K562 (cell line): ENCODE data around the gene SLC14A1. TPM values are rescaled to one million over a fixed set of nuclear protein-coding genes. Genes with fewer than 3 reads are reported as not detected.

Experiments used
- ATAC-seq: fragments of 200-7000 bp; cut with Tn5 transposase; 3 replicates; pipeline ENCODE4 v1.9.1; 2020; ENCODE audit warnings: moderate library complexity
- BruUV-seq: library from RNA; stranded (reverse); fragments of 400-500 nt; replicated peaks from 2 replicates; lab custom pipeline; 2021; lab: Mats Ljungman, UMichigan
- CTCF ChIA-PET: fragments of 300-600 bp; formaldehyde crosslinking; extraction: SDS; loops from one replicate; lab custom pipeline; 2021; ENCODE audit warnings: low intra/inter-chr PET ratio; lab: Yijun Ruan, JAX
- POLR2A ChIA-PET: fragments of 300-600, 350-650 bp; sonication (Branson Sonifier 250); formaldehyde crosslinking; extraction: SDS; loops from one replicate; lab custom pipeline; 2021; ENCODE audit warnings: antibody characterized with exemption, inconsistent platforms; lab: Yijun Ruan, JAX
- DNase-seq, 4 experiments: peaks; one replicate each; pipeline versions ENCODE4 v3.0.0 to v3.0.0-alpha.2; 2011 to 2018; ENCODE audit warnings: low spot score in 3 of 4, mixed read lengths in 3 of 4; ENCODE audit errors: extremely low read depth in 1 of 4
- FAIRE-seq: peaks from 2 replicates; lab custom pipeline; 2011; peaks lifted over from hg19 to GRCh38; lab: Jason Lieb, UNC
- H2AFZ ChIP-seq: 2 replicates; pipeline ENCODE4 v1.6.0; 2011; ENCODE audit warnings: low read depth, low read length, control low read depth, inconsistent platforms
- H3K27ac ChIP-seq: fragments of 200-600 bp; 3 replicates; pipeline ENCODE4 v1.8.0; 2011; ENCODE audit warnings: low read depth, mild to moderate bottlenecking, control low read depth, inconsistent platforms, low read length, moderate library complexity, mixed read lengths; ENCODE audit errors: extremely low read depth
- H3K27me3 ChIP-seq, 2 experiments: fragments of 300-600 bp in 1 of 2; 2 replicates in 1 of 2; 3 replicates in 1 of 2; pipeline versions ENCODE4 v1.6.0 to v1.8.0; 2011; ENCODE audit warnings: inconsistent platforms in 2 of 2, low read length in 2 of 2, mild to moderate bottlenecking in 1 of 2, mixed read lengths in 1 of 2, moderate library complexity in 1 of 2; ENCODE audit not compliant: control insufficient read depth in 2 of 2, insufficient read depth in 2 of 2
- H3K36me3 ChIP-seq: fragments of 300-600 bp; 3 replicates; pipeline ENCODE4 v1.8.0; 2011; ENCODE audit warnings: mild to moderate bottlenecking, low read length, inconsistent platforms; ENCODE audit not compliant: control insufficient read depth, insufficient read depth
- H3K4me1 ChIP-seq, 2 experiments: fragments of 200-600 bp in 1 of 2; replicated peaks in 1 of 2; 2 replicates in 1 of 2; 3 replicates in 1 of 2; pipeline versions ENCODE4 v1.5.1 to v1.8.0; 2011; ENCODE audit warnings: inconsistent platforms in 2 of 2, low read length in 2 of 2, mild to moderate bottlenecking in 1 of 2, mixed read lengths in 1 of 2, moderate library complexity in 1 of 2; ENCODE audit not compliant: control insufficient read depth in 2 of 2, insufficient read depth in 2 of 2
- H3K4me2 ChIP-seq: 2 replicates; pipeline ENCODE4 v1.6.1; 2011; ENCODE audit warnings: low read length, control low read depth, inconsistent platforms, mixed read lengths; ENCODE audit not compliant: insufficient read depth
- H3K4me3 ChIP-seq: fragments of 200-600 bp; sonication (generic), shearing (Covaris generic); 2 replicates; pipeline ENCODE4 v1.5.1; 2016; ENCODE audit warnings: control low read depth, inconsistent platforms
- H3K79me2 ChIP-seq: fragments of 200-600 bp; 3 replicates; pipeline ENCODE4 v1.8.0; 2011; ENCODE audit warnings: low read length, inconsistent platforms; ENCODE audit not compliant: control insufficient read depth, insufficient read depth
- H3K9ac ChIP-seq, 2 experiments: 2 replicates each; pipeline versions ENCODE4 v1.6.0 to v1.6.1; 2011; ENCODE audit warnings: low read depth in 2 of 2, low read length in 2 of 2, control low read depth in 1 of 2, inconsistent platforms in 1 of 2, mild to moderate bottlenecking in 1 of 2, mixed read lengths in 1 of 2; ENCODE audit not compliant: insufficient read depth in 1 of 2
- H3K9me1 ChIP-seq: one replicate; pipeline ENCODE4 v1.6.0; 2011; ENCODE audit warnings: inconsistent platforms, mild to moderate bottlenecking, low read length, moderate library complexity; ENCODE audit not compliant: control insufficient read depth, insufficient read depth
- H3K9me3 ChIP-seq: replicated peaks from 2 replicates; pipeline ENCODE4 v1.5.1; 2011; ENCODE audit warnings: low read depth, low read length, inconsistent platforms; ENCODE audit not compliant: control insufficient read depth, insufficient read depth
- H4K20me1 ChIP-seq: replicated peaks from 2 replicates; pipeline ENCODE4 v1.6.1; 2011; ENCODE audit warnings: low read length, inconsistent platforms, mixed read lengths; ENCODE audit not compliant: control insufficient read depth, insufficient read depth
- C11orf30 ChIP-seq: fragments of 450-650 bp; IDR thresholded peaks from 2 replicates; pipeline ENCODE4 v1.6.1; 2016; ENCODE audit warnings: low read depth, mild to moderate bottlenecking
- EGR1 ChIP-seq: fragments of 450-650 bp; conservative IDR thresholded peaks from 2 replicates; pipeline ENCODE4 v1.6.1; 2017; ENCODE audit warnings: mild to moderate bottlenecking
- EHMT2 ChIP-seq: fragments of 450-650 bp; IDR thresholded peaks from 2 replicates; pipeline ENCODE4 v1.6.1; 2018; ENCODE audit warnings: antibody characterized with exemption
- ELF2 ChIP-seq: fragments of 250-450 bp; sonication (Bioruptor Pico); IDR thresholded peaks from 2 replicates; pipeline ENCODE4 v1.5.0; 2021; ENCODE audit warnings: mild to moderate bottlenecking
- FOXA1 ChIP-seq: fragments of 450-650 bp; IDR thresholded peaks from 2 replicates; pipeline ENCODE4 v1.6.1; 2016; ENCODE audit warnings: mild to moderate bottlenecking, borderline replicate concordance
- HSF4 ChIP-seq: fragments of 250-450 bp; sonication (Bioruptor Pico); IDR thresholded peaks from 2 replicates; pipeline ENCODE4 v2.1.2; 2022; ENCODE audit warnings: mild to moderate bottlenecking, moderate library complexity, borderline replicate concordance
- MAFK ChIP-seq: IDR thresholded peaks from 2 replicates; pipeline ENCODE4 v1.6.1; 2011; ENCODE audit warnings: low read length, improper control_type of control experiment
- NEUROD1 ChIP-seq: fragments of 150-350 bp; IDR thresholded peaks from 2 replicates; pipeline ENCODE4 v1.6.1; 2014; ENCODE audit warnings: borderline replicate concordance, low read length, low read depth; ENCODE audit not compliant: partially characterized antibody
- RREB1 ChIP-seq: fragments of 250-450 bp; sonication (Bioruptor Pico); IDR thresholded peaks from 2 replicates; pipeline ENCODE4 v1.4.0; 2020
- TAF15 ChIP-seq: fragments of 200-400 bp; formaldehyde crosslinking; IDR thresholded peaks from 2 replicates; pipeline ENCODE4 v1.6.1; 2017; ENCODE audit warnings: mild to moderate bottlenecking, low read depth, low read length, moderate library complexity
- ZNF316 ChIP-seq: fragments of 450-650 bp; IDR thresholded peaks from 2 replicates; pipeline ENCODE4 v1.6.1; 2016
- ZNF79 ChIP-seq: fragments of 250-450 bp; sonication (Bioruptor Pico); IDR thresholded peaks from 2 replicates; pipeline ENCODE4 v1.4.0; 2020; ENCODE audit warnings: low read depth, mild to moderate bottlenecking, moderate library complexity
- WGBS: fragments of 100-300 bp; shearing (Covaris generic); methylation state at CpG from one replicate; pipeline ENCODE4 v1.1.6; 2016; ENCODE audit warnings: low coverage, mixed read lengths; ENCODE audit not compliant: insufficient coverage; ENCODE audit errors: missing lambda C conversion rate; 5-methylcytosine and 5-hydroxymethylcytosine counted together
- in situ Hi-C: fragments of 300-500 bp; cut with MboI; formaldehyde crosslinking; loops from 4 replicates; pipeline ENCODE4 v1.15.0; 2018; ENCODE audit warnings: inconsistent platforms, mixed read lengths
- intact Hi-C: fragments of 100-400 bp; cut with micrococcal nuclease; formaldehyde crosslinking; loops from 2 replicates; pipeline ENCODE4 v1.14.2; 2022
- polyA plus RNA-seq, 8 experiments: library from polyadenylated mRNA; depleted of rRNA in 4 of 8; stranded (reverse) in 5 of 8; unstranded in 3 of 8; fragments of >200 nt; fragmentation: Nextera tagmentation in 2 of 8; fragmentation: Illumina TruSeq in 1 of 8; extraction: Ambion mirVana in 2 of 8; extraction: Trizol in 1 of 8; gene quantifications; 2 replicates each; pipeline versions ENCODE4 v1.2.1 to v1.2.3, GENCODE V29; 2011 to 2014; ENCODE audit warnings: inconsistent platforms in 1 of 8, missing spikeins in 1 of 8
- total RNA-seq, 7 experiments: library from RNA; depleted of rRNA in 6 of 7; stranded (reverse); fragments of >200 nt in 6 of 7; fragmentation: Illumina TruSeq in 2 of 7; extraction: Trizol in 2 of 7; gene quantifications; 2 replicates each; pipeline versions ENCODE4 v1.2.1 to v1.2.3, GENCODE V29; 2011 to 2021; ENCODE audit warnings: low replicate concordance in 1 of 7

Gene SLC14A1
- total and polyA plus RNA-seq, 9 of the 15 experiments (the other 6 are each of a cell fraction or from before 2014, with no cell fraction given): 0.14 to 0.40 (median 0.20) TPM; not detected in 6

DNA sequence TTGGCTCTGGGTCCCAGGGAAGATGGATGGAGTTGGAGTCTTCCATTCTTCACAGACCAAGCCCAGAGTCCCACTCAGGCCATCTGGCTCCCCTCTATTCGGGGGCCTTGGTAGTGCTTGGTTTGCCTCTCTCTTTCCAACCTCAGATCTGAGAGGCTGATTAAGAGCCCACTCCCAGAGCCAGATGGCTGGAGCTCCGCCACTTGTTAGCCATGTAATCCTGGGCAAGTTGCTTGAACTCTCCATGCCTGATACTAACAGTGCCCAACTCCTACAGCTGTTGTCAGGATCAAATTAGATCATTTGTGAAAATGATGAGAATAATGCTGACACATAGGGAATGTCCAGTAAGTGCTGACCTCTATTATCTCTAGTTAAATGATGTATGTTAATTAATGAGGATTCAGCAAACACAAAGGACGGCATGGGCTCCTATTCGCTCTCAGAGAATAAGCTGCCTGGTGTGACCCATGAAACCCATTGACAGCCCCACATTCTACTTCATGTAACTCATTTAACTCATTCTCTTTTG is 46.6 kb upstream of the SLC14A1 start:
- Histone ChIP-seq H3K79me2 (no peaks in the 10 kb centered on the region), H3K4me2 (no peak overlapping the region), H3K9ac (no peak overlapping the region), H3K9me3 (no peaks in the 10 kb centered on the region), H4K20me1 (no peaks in the 10 kb centered on the region), H3K4me3 (no peak overlapping the region), H3K9me1 (no peaks in the 10 kb centered on the region), H3K27ac (no peak overlapping the region), H2AFZ (no peak overlapping the region), H3K4me1 (no peaks in the 10 kb centered on the region; a peak in 2 of 5 replicates), H3K27me3 (no peaks in the 10 kb centered on the region), H3K36me3 (no peaks in the 10 kb centered on the region)
- FAIRE-seq: no peak
- ATAC-seq: no peak
- no peak for DNase-seq
- intact Hi-C loops: no loop called here
- ChIA-PET CTCF (no interaction called here), POLR2A (interaction anchor here (0.6 to 2.0 kb wide), 4 partner anchors 10 to 386 kb away, joined by 3 to 5 read pairs (median 3); no protein-coding TSS in a partner anchor)
- in situ Hi-C loops: loop anchor here (10.0 kb wide), 1 partner anchor 397 kb away; the partner anchor contains the start of gene PSTPIP2
- WGBS: 38% methylated on average over 1 of the region's 4 CpGs
- BruUV-seq: no TSS peak
- TF ChIP-seq TAF15 (no peak), HSF4 (CRISPR knock-in tag) (no peak), FOXA1 (no peak), C11orf30 (0 out of 2 replicates have a peak, but pooled peaks have one; percentile 29), NEUROD1 (no peak), RREB1 (CRISPR knock-in tag) (no peak), MAFK (peak; percentile 28; the same call in 1 of the 2 replicates), ELF2 (CRISPR knock-in tag) (no peak), EHMT2 (no peak), ZNF316 (peak; percentile 54), ZNF79 (CRISPR knock-in tag) (no peak), EGR1 (no peak)
